Activated CD8-positive, alpha-beta memory T cell treated with anti-CD3 and anti-CD28 coated beads for 4 hours (primary cell): ENCODE measurements around the gene ELOVL4.

Experiments
- DNase-seq, 2 donors: peaks; one replicate each; pipeline ENCODE4 v3.0.0-alpha.2; 2020; ENCODE audit warnings: low read depth in 2 of 2

ELOVL4 gene

DNA sequence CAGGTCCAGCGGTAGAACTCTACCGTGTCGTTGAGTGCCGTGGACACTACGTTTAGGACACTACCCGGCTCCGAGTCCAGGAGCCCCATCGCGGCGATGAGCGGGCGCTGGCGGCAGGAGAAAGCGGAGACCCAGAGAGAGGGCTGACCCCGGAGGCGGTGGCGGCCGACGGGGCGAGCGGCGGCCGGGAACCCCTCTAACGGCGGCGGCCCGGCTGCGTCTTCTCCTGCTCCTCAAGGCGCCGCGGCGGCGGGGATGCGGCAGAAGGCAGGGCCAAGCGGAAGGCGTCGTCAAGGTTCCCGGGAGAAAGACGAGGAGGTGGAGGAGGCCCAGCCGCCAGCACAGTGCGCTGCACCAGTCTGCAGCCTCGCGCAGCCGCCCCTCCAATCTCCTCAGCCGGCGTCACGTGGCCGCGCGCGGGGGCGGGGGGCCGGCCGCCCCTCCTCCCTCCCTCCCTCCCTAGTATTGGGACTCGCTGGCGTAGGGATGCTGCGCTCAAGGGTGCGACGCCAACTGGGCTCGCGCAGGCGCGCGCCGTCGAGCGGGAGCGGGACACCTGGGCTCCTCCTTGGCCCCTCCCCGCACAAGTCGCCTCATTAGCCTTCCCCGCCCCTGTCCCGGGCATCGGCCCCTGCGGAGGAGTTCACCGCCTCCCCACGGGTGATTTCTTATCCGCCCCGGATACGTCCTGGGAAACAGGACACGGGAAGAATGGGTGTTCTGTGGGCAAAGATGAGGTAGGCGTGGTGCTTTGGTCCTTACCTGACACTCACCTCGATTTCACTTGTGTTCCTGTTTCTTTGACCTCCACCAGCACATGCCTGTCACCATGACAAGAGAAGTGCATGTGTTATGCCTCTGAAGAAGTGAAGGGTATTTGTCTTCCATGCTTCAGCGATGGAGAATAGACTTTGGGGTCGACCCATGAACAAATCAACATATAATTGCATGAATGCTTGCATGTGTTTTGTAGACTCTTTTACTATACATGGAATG is at the start of gene ELOVL4:
TSS of gene ELOVL4 (minus strand) at position 363 of the 996 bp plus-strand sequence. CDS start at position 89, 274 bp downstream.
- peak; percentile 29 to 58 for DNase-seq

DNA sequence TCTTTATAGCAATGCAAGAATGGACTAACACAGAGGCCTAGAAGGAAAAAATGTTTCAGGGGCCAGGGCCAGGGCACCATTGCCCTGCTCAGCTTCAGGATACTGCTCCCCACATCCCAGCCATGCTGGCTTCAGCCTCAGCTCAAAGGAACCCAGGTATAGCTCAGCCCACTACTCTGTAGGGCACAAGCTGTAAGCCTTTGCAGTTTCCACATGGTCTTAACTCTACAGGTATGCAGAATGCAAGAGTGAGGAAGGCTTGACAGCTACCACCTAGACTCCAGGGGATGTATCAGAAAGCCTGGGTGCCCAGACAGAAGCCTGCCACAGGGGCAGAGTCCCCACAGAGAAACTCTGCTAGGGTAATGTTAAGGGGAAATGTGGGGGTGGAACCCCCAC is 46.6 kb upstream of the ELOVL4 start:
- no peak for DNase-seq

DNA sequence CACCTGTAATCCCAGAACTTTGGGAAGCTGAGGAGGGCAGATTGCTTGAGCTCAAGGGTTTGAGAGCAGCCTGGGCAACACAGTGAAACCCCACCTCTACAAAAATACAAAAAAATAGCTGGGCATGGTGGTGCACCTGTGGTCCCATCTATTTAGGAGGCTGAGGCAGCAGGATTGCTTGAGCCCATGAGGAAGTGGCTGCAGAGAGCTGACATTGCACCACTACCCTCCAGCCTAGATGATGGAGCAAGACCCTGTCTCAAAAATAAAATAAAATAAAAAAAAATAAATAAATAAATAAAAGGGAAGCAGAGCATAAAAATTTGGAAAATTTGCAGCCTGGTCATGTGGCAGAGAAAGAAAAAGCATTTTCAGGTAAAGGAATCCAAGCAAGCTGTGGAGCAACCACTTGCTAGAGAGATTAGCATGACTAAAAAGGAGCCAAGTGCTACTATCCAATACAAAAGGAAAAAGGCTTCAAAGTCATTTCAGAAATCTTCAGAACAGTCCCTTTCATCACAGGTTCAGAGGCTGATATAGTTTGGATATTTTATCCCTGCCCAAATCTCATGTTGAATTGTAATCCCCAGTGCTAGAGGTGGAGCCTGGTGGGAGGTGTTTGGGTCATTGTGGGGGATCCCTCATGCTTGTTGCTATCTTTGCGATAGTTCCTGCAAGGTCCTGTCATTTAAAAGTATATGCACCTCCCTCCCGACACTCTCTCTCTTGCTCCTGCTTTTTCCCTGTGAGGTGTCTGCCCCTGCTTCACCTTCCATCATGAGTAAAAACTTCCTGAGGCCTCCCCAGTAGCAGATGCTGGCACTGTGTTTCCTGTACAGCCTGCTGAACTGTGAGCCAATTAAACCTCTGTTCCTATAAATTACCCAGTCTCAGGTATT is 45.9 kb upstream of the ELOVL4 start:
- no peak for DNase-seq

DNA sequence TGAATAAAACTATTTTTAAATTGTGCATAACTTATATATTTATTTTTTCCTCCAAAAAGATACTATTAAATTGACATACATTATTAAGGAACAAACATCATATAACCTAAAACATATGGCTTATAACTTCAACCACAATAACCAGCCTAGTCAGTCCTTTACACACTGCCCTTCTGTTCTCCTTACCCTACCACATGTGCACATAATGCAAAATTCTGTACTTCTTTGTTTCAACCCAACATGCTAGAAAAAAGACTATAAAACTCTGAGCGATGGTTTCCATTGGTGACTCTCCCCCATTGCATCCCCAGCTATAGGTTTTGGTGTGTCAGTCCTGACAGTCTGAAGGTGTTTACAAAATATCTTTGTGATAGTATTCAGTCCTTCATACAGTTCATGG is 42.3 kb upstream of the ELOVL4 start:
- no peak for DNase-seq

DNA sequence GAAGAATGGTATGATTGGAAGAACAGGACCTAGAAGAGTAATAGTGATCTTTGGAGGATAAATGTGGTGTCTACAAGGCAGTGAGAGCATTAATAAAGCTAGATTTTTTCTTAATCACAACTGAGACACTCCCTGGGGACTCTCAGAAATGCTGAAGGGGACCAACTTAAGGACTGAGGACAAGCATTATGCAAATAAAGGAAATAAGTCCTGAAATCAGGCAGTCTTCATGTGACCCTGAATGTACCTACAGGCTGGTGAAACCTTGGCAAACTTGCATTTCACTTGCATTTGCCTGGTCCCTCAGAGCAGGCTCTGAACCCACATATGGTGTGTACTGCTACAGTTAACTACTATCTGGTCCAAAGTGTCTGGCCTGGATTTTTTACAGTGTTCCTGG is 37.8 kb upstream of the ELOVL4 start:
- DNase-seq = no peak

DNA sequence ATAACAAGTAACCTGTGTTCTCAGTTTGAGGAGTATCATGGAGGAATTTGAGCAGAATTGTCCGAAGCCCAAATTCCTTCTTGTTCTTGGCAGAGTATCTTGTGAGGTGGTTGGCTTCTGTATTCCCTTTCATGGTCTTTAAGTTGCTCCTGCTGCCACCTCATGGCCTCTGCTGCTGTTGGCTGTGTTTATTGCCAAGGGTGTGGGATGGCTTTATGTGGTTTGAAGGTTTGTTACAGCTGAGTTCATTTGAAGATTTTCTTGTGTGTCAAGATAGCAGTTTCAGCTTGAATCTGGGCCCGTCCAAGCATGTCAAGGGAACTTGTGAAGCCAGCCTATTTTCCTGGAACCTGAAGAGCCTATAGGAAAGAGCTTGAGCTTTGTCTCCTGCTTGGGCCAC is 36.9 kb upstream of the ELOVL4 start:
- DNase-seq = no peak

DNA sequence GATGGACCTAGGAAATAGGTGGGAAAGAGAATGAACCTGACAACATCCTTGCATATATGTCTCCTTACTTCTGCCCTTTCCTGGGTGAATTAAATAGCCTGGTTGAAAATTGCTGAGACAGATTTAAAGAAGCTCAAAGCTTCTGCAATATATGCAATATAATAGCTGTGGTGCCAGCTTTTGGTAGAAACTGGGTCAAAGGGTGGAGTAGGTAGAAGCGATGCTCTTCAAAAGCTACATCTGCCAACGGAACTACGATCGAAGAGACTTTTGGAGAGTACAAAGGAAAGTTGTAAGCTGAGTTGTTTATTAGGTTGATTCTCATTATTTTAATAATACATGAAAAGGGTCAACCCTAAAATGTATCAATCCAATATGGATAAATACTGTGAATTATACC is 34.3 kb upstream of the ELOVL4 start:
- no peak for DNase-seq

DNA sequence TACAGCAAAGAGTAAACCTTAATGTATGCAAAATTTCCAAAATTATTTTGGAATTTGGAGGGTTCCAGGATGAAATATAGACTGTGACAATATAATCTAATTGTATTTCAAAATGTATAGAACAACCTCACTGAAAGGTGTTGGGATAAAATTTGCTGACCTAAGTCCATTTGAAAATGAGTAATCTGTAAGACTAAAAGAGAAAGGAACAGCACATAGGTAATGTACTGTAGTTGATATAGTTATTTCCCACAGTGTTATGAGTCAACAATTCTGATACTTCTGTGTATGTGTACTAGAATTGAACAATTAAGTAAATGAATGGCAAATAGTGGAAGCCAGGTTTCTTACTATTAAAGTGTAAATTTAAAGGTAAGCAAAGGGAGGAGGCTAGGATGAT is 23.8 kb upstream of the ELOVL4 start:
- no peak for DNase-seq

DNA sequence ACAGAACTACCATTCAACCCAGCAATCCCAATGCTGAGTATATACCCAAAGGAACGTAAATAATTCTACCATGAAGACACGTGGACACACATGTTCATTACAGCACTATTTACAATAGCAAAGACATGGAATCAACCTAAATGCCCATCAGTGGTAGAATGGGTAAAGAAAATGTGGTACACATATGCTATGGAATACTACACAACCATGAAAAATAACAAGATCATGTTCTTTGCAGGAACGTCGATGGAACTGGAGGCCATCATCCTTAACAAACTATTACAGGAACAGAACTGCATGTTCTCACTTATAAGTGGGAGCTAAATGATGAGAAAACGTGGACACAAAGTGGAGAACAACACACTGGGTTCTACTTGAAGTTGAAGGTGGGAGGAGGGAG is 22.4 kb upstream of the ELOVL4 start:
- no peak for DNase-seq

DNA sequence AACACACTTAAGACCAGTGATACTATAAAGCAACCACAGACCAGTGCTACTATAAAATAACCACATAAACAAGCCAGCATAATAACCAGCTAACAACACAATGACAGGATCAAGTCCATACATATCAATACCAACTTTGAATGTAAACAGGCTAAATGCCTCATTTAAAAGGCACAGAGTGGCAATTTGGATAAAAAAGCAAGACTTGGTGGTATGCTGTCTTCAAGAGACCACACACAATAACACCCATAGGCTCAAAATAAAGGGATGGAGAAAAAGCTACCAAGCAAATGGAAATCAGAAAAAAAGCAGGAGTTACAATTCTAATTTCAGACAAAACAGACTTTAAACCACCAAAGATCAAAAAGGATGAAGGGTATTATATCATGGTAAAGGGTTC is 19.8 kb upstream of the ELOVL4 start:
- DNase-seq = no peak

DNA sequence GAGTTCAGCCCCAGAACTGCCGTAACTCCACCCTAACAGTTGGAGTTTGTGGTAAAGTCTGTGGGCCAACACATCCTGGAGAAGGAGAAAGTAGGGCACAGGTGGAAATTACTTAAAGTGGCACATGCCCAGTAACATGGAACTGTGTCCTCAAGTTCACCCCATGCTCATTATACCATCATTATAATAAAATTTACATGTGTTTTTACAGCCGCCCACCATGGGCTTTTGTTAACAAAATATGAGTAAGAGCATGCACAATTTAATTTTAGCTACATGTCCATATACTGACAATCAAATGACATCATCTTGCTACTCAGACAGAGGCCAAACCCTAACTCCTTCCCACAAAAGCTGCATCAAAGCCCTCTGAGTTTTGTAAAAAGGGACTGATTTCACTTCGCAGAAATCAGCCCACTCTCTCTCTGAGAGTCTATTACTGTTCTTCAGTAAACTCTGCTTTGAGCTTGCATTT is 17.3 kb upstream of the ELOVL4 start:
- no peak for DNase-seq

DNA sequence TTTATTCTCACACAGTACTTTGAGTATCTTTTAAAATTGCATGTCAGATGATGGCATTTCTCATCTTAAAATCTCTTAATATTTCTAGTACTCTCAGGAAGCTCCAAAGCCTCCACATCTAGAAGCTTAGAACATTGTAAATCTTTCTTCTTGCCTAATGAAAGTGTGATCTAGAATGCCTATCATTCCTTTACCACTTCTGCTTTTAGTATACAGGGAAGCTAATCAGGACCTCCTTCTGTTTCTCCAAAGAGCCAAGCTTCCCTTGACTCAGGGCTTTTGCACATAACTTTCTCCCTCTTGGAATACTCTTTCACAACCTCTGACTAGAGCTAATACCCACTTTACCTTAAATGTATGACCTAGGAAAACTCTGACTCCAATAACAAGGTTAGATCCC is 7.5 kb upstream of the ELOVL4 start:
- no peak for DNase-seq

DNA sequence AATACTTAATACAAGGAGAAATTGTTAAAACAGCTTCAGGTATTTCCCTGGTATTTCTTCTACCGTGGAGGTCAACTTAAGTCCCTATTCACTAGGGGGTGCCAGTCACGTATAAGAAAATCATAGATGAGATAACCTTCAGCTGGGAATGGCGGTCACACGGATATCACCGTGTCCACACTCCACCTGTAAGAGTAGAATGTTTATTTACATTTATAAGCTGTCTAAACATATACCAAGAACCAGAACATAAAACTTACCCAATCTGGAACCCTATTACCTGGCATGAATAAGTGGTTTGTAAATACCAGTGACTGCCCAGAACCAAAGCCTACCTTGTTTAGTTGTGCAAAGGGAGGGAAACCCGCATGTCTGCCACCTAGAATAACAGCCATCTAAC is 1.9 kb upstream of the ELOVL4 start:
- no peak for DNase-seq

DNA sequence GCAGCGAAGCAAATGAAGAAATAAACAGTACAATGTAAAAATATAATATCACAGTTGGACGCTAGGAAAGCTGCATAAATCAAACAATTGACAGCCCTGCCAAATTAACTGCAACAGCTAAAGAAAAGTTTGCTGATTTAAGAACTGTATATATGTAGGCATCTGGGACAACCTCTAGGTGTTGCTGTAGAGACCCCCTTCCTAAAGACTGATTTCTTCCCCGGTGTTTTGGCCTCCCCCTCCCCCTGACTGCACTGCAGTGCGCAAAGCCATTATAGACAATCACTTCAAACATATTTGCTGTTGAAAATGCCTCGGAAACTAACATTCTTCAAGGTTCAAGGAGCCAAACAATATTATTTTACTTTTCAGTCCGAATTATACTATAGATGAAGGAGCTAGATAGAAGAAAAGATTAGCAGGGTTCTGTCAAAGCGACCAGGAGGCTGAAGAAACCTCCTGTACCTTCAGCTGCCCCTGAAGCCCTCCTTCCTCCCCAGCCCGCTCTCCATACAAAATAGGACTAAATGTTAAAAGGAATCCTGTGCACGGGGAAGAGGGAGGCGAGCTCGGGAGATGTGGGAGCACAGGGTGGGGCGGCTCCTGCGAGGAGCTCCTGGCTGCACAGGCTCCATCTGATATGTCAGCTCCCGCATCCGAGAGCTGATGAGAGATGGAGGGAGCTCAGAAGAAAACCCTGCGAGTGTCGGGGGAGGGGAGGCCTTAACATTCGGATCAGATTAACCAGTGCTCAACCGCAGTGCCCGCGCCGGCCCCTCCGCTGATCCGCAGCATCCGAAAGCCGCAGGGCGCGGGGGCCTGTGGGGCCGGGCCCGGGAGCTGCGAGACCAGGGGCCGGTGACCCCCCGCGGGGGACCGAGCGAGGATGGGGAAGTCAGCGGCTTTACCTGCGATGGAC is 822 bp downstream of the ELOVL4 start:
- DNase-seq = no peak

DNA sequence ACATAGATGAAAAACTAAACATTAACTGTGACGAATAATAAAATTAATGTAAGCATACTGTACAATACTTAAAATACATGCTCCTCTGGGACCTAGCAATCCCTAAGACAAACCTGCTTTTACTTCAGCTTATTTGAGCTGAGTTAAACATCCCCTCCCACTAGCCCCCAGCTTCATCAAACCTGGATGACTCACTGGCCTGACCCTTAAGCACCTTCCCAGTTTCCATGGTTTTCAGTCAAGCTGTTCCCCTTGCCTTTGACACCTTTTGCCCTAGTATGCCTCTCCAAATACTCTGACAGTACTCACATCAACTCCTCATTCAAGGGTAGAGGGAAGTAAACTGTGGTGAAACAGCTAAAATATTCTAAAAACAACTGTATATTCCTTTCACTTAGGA is 4.2 kb downstream of the ELOVL4 start:
- no peak for DNase-seq

DNA sequence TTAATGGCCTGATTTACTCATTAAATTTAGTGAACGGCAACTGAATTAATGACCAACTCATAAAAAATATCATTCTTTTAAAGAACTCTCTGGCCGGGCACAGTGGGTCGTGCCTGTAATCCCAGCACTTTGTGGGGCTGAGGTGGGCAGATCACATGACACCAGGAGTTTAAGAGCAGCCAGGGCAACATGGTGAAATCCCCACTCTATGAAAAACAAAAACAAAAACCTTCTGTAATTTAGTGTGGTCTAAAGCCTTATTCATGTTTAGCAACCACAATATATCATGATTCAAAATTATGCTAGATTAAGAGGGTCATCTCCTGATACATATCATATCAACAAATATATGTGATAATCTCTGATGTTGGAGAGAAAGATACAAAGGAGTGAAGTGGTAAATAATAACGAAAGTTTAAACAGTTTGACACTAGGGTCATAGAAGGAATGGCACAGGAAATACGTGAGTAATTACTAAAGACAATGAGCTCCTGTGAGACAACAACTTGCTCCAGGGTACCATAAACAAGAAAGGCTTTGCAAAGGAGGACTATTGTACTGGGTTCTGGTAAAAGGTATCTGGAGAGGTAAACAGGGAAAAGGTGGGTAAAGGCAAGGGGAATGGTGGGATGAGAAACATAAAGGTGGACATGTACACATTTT is 5.7 kb downstream of the ELOVL4 start:
- DNase-seq = no peak

DNA sequence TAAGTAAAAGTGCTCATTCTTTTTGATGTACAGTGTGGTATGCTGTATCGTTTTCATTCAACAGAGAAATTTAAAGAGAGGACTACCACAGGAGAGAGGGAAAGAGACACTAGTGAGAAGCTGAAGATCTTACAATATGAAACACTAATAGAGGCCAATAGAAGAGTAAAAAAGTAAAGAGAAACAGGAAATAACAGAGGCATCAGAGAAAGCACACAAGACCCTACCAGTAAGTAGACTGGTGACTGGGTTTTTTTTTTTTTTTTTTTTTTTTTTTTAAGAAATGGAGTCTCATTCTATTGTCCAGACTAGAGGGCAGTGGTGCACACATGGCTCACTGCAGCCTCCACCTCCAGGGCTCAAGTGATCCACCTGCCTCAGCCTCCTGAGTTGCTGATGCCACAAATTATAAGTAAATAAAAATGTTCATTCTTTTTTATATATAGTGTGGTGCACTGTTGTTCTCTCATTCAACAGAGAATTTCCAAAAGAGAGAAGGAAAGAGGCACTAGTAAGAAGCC is 18.8 kb downstream of the ELOVL4 start:
- DNase-seq = no peak

DNA sequence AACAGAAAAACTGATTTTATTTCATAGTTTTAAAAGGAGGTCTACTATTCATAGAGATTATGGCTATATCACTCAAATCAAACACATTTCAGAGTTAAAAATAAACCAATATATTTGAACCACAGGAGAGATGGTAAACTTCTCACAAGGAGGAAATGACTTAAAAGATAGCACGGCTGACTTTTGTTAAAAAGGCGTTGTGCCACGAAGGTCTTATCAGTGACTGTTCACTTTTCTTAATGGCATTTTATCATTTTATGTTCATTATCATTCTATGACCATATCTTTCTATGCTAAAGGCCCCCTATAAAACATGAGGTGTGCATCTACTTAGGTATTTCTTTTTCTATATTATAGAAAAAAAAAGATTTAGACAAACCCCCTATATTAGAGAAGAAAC is 19.6 kb downstream of the ELOVL4 start:
- DNase-seq = no peak

DNA sequence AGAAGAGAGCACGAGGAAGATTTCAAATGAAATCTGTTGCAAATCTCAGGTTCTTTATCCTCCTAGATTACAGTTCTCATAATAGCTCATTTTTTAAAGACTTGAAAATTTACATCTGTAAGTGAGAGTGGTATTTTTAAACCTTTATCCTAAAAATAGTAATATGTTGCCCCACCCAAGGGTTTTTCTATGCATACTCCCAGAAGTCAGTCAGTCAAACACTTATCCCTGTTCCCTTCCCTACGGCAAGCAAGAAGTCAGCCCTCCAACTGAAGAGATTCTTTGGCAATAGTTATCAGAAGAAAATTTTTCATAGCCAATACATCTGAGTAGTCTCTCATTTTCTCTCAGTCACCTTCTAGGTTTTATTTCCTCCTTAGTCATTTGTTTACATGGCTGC is 24.1 kb downstream of the ELOVL4 start:
- DNase-seq = no peak

DNA sequence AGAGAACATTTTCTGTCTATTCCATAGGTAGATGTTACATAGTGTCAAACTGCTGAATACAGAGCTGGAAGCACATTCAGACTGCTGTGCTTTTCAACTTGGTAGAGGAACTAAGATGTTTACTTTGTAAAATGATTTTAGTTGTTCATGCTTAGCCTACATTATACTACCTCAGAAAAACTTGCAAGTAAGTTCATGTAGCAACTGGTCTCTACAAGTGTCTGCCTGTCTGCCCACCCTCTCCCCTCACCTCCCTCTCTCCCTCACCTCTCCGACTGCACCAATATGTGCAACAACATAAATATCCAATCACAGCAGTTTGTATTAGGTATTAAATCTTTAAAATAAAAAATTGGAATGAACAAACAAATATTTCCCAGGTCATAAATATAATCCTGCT is 25.3 kb downstream of the ELOVL4 start:
- no peak for DNase-seq

DNA sequence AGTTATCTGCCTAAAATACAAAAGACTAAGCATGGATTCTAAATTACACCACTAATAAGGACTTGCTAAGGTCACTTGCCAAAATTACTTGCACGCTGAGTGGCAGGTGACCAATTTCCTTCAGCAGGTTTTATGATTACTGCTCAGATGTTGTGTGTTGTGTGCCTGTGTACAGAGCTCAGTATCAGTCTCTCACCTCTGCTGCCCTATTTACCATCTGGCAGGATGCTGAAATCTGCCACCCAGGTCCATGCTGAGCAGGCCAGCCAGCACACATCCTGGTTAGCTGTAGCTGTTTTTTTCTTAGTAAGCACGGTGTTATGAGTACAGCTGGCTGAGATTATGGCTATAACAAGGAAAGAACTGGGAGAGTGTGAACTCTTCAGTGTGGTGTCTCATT is 34.0 kb downstream of the ELOVL4 start:
- no peak for DNase-seq
